GM18870 (cell line): Measurements from ENCODE around the gene MTMR12.

Experiments used
- ATAC-seq: cut with Tn5 transposase; IDR thresholded peaks from one replicate; pipeline ENCODE4 v1.9.1; 2021; ENCODE audit warnings: moderate library complexity; ENCODE audit not compliant: unreplicated experiment

The MTMR12 gene

DNA sequence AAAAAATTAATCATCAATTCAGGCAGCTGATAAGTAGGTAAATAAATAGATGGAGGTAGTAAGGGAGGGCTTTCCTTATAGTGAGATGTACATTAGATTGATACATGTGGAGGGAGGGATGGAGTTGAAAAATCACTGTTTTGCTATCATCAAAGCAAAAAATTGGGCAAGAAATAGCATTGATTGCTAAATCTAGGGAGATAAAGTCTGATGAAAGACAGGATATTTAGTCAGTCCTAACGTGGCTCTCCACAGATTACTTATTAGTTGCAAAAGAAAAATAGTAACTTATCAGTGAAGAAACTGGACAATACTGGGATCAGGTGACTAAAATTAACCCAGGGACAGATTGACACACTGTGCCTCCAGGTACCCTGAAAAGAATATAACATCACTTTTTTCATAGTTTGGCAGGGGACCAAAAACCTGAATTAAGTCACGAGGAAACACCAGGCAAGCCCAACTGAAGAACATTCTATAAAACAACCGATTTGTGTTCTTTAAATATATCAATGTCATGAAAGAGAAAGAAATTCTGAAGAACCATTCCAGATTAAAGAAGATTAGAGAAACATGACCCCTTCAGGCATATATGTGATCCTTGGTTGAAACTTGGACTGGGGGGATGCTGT lies 111.5 kb downstream of the MTMR12 start:
- no peak for ATAC-seq

DNA sequence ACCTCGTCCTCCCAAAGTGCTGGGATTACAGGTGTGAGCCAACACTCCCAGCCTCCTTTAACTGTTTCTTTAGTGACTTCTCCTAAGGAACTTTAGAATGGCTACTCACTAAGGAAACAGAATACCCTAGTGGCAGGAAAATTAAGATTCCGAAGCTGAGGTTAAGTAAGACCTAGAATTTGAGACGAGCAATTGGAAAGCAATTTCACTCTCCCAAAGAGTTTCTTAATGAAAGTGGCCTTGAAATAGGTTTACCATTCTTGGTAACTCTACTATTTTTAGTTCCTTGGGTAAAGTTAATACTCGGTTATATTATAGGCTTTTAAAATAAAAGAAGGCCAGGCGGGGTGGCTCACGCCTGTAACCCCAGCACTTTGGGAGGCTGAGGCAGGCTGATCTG lies 115.7 kb downstream of the MTMR12 start:
- no peak for ATAC-seq

- ATAC-seq: no peak
Observed at GRCh38 chr5:32195265-32195664, 117.5 kb downstream of the MTMR12 start.

GRCh38 chr5:32193591-32193990 lies 119.1 kb downstream of the MTMR12 start:
- peak; percentile 86 for ATAC-seq

DNA sequence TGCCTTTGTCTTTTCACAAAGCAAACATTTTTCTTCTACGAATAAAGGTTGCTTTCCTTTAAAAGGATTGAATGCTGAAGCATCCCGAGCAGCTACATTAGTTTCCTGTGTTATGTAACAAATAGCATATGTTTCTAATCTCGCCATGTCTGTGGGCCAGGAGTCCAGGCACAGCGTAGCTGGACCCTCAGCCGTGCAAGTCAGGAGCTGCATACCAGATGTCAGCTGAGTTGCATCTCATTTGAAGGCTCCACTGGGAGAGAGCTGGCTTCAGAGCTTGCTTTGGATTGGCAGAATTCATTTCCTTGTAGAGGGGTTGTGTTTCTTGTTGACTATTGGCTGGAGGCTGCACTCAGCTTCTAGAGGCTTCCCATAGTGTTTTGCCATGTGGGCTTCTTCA lies 122.6 kb downstream of the MTMR12 start:
- ATAC-seq: no peak

DNA sequence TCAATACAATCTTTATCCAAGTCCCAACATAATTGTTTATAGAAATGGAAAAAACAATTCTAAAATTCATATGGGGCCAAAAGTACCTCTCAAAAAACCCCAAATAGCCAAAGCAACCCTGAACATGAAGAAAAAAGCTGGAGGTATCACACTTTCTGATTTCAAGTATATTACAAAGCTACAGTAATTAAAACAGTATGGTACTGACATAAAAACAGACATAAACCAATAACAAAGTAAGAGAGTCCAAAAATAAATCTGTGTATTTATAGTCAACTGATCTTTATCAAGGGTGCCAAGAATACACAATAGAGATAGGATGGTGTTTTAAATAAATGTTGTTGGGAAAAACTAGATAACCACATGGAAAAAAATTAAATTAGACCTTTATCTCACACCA lies 125.1 kb downstream of the MTMR12 start:
- no peak for ATAC-seq

DNA sequence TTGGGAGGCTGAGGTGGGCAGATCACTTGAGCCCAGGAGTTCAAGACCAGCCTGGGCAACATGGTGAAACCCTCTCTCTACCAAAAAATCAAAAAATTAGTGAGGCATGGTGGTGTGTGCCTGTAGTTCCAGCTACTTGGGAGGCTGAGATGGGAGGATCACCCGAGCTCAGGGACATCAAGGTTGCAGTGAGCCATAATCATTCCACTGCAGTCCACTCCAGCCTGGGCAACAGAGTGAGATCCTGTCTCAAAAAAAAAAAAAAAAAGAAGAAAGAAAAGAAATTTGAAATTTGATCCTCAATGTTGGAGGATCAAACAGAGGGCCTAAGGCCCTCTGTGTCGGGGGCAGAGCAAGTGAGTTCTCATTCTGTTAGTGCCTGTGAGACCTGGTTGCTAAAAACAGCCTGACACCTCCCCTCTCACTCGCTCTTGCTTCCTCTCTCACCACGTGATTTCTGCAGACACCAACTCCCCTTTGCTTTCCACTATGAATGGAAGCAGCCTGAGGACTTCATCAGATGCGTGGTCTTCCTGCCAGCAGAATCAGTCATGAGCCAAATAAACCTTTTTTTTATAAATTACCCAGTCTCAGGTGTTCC lies 130.2 kb downstream of the MTMR12 start:
- ATAC-seq: peak; percentile 75
